HepG2 (cell line): ENCODE data around the gene ATP13A3. TPM values are rescaled to one million over a fixed set of nuclear protein-coding genes. Genes with fewer than 3 reads are reported as not detected.

ENCODE experiments used
- ARNTL ChIP-seq: sonication (generic); formaldehyde crosslinking; IDR thresholded peaks from 2 replicates; pipeline ENCODE4 v1.4.0; 2020; ENCODE audit warnings: mild to moderate bottlenecking, missing genetic modification reagents
- CCDC6 ChIP-seq: sonication (generic); formaldehyde crosslinking; IDR thresholded peaks from 2 replicates; pipeline ENCODE4 v1.8.1; 2022; ENCODE audit warnings: mild to moderate bottlenecking, missing genetic modification reagents, moderate library complexity
- GABPB1 ChIP-seq: IDR thresholded peaks from 2 replicates; pipeline ENCODE4 v1.6.1; 2016; ENCODE audit warnings: mild to moderate bottlenecking, missing genetic modification reagents, moderate library complexity, missing compliant biosample characterization
- HDAC1 ChIP-seq: sonication (generic); formaldehyde crosslinking; IDR thresholded peaks from 2 replicates; pipeline ENCODE4 v1.5.1; 2020; ENCODE audit warnings: mild to moderate bottlenecking, missing genetic modification reagents
- MEF2D ChIP-seq: sonication (generic); formaldehyde crosslinking; IDR thresholded peaks from 2 replicates; pipeline ENCODE4 v1.5.1; 2020; ENCODE audit warnings: mild to moderate bottlenecking, missing genetic modification reagents
- RAD51 ChIP-seq: fragments of 450-650 bp; IDR thresholded peaks from 2 replicates; pipeline ENCODE4 v1.6.1; 2016; ENCODE audit warnings: borderline replicate concordance
- RCOR2 ChIP-seq: IDR thresholded peaks from 2 replicates; pipeline ENCODE4 v1.6.1; 2016; ENCODE audit warnings: missing biosample characterization, missing genetic modification reagents
- RELA ChIP-seq: sonication (generic); formaldehyde crosslinking; IDR thresholded peaks from 2 replicates; pipeline ENCODE4 v1.4.0; 2020; ENCODE audit warnings: missing genetic modification reagents
- SALL2 ChIP-seq: sonication (generic); formaldehyde crosslinking; IDR thresholded peaks from 2 replicates; pipeline ENCODE4 v1.8.1; 2023; ENCODE audit warnings: mild to moderate bottlenecking, missing genetic modification reagents, inconsistent platforms
- SAP130 ChIP-seq: IDR thresholded peaks from 2 replicates; pipeline ENCODE4 v1.6.1; 2016; ENCODE audit warnings: low read depth
- SIN3A ChIP-seq: IDR thresholded peaks from 2 replicates; pipeline ENCODE4 v1.6.1; 2011; ENCODE audit warnings: low read depth, mild to moderate bottlenecking, control low read depth, low read length, borderline replicate concordance
- ZFX ChIP-seq: sonication (generic); formaldehyde crosslinking; IDR thresholded peaks from 2 replicates; pipeline ENCODE4 v1.4.0; 2020; ENCODE audit warnings: mild to moderate bottlenecking, low read depth, missing genetic modification reagents, moderate library complexity
- ZNF547 ChIP-seq: sonication (generic); formaldehyde crosslinking; IDR thresholded peaks from 2 replicates; pipeline ENCODE4 v1.5.1; 2020; ENCODE audit warnings: mild to moderate bottlenecking, missing genetic modification reagents
- ZNF644 ChIP-seq: IDR thresholded peaks from 2 replicates; pipeline ENCODE4 v1.6.1; 2016; ENCODE audit warnings: low read depth
- ZNF792 ChIP-seq: IDR thresholded peaks from 2 replicates; pipeline ENCODE4 v1.6.1; 2016
- polyA plus RNA-seq, 8 experiments: library from polyadenylated mRNA; depleted of rRNA in 3 of 8; stranded (reverse) in 7 of 8; unstranded in 1 of 8; fragments of >200 nt; fragmentation: Illumina TruSeq in 4 of 8; extraction: Trizol in 4 of 8; gene quantifications; 2 replicates each; pipeline versions ENCODE4 v1.2.1 to v1.2.3, GENCODE V29; 2011 to 2016; ENCODE audit warnings: low read depth in 4 of 8, missing spikeins in 1 of 8, mixed read lengths in 1 of 8; ENCODE audit not compliant: insufficient read depth in 1 of 8
- total RNA-seq, 5 experiments: library from RNA; depleted of rRNA; stranded (reverse); fragments of >200 nt; fragmentation: Illumina TruSeq; extraction: Trizol; gene quantifications; 2 replicates each; pipeline ENCODE4 v1.2.3, GENCODE V29; 2016; ENCODE audit warnings: low read depth in 1 of 5
- TF ChIP-seq, protein P1 (sequence below): sonication (generic); formaldehyde crosslinking; IDR thresholded peaks from 2 replicates; pipeline ENCODE4 v1.4.0; 2020; ENCODE audit warnings: missing genetic modification reagents, borderline replicate concordance
- TF ChIP-seq, protein P2 (sequence below): sonication (generic); formaldehyde crosslinking; IDR thresholded peaks from 2 replicates; pipeline ENCODE4 v1.8.0; 2022; ENCODE audit warnings: missing genetic modification reagents, mild to moderate bottlenecking, moderate library complexity, borderline replicate concordance
- TF ChIP-seq, protein P3 (sequence below): IDR thresholded peaks from 2 replicates; pipeline ENCODE4 v1.6.1; 2012; ENCODE audit warnings: inconsistent platforms
- TF ChIP-seq, protein P4 (sequence below): sonication (generic); formaldehyde crosslinking; IDR thresholded peaks from 2 replicates; pipeline ENCODE4 v1.5.0; 2020; ENCODE audit warnings: missing genetic modification reagents
- TF ChIP-seq, protein P5 (sequence below): sonication (generic); formaldehyde crosslinking; IDR thresholded peaks from 2 replicates; pipeline ENCODE4 v1.8.0; 2022; ENCODE audit warnings: low read depth, missing genetic modification reagents
- TF ChIP-seq, protein P6 (sequence below): IDR thresholded peaks from 2 replicates; pipeline ENCODE4 v1.6.1; 2016; ENCODE audit warnings: missing genetic modification reagents, missing compliant biosample characterization
- TF ChIP-seq, protein P7 (sequence below): sonication (generic); formaldehyde crosslinking; IDR thresholded peaks from 2 replicates; pipeline ENCODE4 v1.5.1; 2020; ENCODE audit warnings: missing genetic modification reagents, mild to moderate bottlenecking, borderline replicate concordance

The ATP13A3 gene
- total and polyA plus RNA-seq, 2 of the 13 experiments (the other 11 are each of a cell fraction or from before 2014, with no cell fraction given), result 44.9 to 80.8 TPM

DNA sequence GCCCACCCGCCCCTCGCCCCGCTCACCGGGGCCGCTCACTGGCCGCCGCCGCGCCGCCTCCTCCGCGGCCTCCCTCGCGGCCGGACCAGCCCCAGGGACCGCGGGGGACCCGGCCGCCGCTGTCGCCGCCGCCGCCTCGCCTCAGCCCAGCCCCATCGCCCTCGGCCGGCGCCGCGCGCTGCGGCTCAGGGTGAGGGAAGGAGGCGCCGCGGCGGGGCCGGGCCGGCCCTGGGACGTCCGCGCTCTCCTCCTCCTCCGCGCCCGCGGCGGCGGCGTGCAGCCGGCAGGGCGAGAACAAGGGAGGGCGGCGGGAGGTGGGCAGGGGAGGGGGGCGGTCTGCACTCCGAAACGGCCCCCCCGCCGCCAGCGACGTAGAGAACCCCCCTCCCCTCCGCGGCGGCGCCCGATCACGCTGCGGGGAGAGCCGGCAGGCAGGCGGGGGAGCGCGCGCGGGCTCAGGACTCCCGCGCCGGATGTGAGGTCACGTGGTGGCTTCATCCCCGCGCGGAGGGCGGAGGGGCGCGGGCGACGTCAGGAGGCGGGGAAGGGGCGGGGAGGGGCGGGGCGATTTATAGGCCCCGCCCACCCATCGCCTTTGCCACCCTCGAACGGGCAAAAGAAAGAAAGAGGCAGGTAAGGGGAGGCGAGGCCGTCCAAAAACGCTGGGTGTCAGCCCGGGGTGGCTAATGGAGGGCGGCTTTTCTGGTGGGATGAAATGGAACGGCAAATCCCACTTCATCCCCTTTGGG, at the start of gene ATP13A3 (continued):
- TF ChIP-seq ZFX (CRISPR knock-in tag), result 0 out of 2 replicates have a peak, but pooled peaks have one; percentile 22
- TF ChIP-seq ARNTL (CRISPR knock-in tag), result no peak
- TF ChIP-seq SAP130 (CRISPR knock-in tag), result peak; percentile 83; the same call in 1 of the 2 replicates
- TF ChIP-seq RAD51, result peak; percentile 59; the same call in 1 of the 2 replicates
- peak; percentile 53 for TF ChIP-seq HDAC1 (CRISPR knock-in tag)
- TF ChIP-seq CCDC6 (CRISPR knock-in tag), result no peak
- TF ChIP-seq, protein P1, sequence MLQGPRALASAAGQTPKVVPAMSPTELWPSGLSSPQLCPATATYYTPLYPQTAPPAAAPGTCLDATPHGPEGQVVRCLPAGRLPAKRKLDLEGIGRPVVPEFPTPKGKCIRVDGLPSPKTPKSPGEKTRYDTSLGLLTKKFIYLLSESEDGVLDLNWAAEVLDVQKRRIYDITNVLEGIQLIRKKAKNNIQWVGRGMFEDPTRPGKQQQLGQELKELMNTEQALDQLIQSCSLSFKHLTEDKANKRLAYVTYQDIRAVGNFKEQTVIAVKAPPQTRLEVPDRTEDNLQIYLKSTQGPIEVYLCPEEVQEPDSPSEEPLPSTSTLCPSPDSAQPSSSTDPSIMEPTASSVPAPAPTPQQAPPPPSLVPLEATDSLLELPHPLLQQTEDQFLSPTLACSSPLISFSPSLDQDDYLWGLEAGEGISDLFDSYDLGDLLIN, result 0 out of 2 replicates have a peak, but pooled peaks have one; percentile 28
- no peak for TF ChIP-seq MEF2D (CRISPR knock-in tag)
- no peak for TF ChIP-seq RCOR2 (CRISPR knock-in tag)
- TF ChIP-seq, protein P2, sequence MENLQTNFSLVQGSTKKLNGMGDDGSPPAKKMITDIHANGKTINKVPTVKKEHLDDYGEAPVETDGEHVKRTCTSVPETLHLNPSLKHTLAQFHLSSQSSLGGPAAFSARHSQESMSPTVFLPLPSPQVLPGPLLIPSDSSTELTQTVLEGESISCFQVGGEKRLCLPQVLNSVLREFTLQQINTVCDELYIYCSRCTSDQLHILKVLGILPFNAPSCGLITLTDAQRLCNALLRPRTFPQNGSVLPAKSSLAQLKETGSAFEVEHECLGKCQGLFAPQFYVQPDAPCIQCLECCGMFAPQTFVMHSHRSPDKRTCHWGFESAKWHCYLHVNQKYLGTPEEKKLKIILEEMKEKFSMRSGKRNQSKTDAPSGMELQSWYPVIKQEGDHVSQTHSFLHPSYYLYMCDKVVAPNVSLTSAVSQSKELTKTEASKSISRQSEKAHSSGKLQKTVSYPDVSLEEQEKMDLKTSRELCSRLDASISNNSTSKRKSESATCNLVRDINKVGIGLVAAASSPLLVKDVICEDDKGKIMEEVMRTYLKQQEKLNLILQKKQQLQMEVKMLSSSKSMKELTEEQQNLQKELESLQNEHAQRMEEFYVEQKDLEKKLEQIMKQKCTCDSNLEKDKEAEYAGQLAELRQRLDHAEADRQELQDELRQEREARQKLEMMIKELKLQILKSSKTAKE (CRISPR knock-in tag), result peak; percentile 39; the same call in 1 of the 2 replicates
- TF ChIP-seq, protein P3, sequence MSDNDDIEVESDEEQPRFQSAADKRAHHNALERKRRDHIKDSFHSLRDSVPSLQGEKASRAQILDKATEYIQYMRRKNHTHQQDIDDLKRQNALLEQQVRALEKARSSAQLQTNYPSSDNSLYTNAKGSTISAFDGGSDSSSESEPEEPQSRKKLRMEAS, result peak; percentile 90
- peak; percentile 40; the same call in 1 of the 2 replicates for TF ChIP-seq SIN3A
- TF ChIP-seq ZNF792 (CRISPR knock-in tag), result 0 out of 2 replicates have a peak, but pooled peaks have one; percentile 50
- no peak for TF ChIP-seq ZNF547 (CRISPR knock-in tag)
- 0 out of 2 replicates have a peak, but pooled peaks have one; percentile 31 for TF ChIP-seq SALL2 (CRISPR knock-in tag)
- TF ChIP-seq, protein P4, sequence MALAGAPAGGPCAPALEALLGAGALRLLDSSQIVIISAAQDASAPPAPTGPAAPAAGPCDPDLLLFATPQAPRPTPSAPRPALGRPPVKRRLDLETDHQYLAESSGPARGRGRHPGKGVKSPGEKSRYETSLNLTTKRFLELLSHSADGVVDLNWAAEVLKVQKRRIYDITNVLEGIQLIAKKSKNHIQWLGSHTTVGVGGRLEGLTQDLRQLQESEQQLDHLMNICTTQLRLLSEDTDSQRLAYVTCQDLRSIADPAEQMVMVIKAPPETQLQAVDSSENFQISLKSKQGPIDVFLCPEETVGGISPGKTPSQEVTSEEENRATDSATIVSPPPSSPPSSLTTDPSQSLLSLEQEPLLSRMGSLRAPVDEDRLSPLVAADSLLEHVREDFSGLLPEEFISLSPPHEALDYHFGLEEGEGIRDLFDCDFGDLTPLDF (CRISPR knock-in tag), result no peak
- TF ChIP-seq, protein P5, sequence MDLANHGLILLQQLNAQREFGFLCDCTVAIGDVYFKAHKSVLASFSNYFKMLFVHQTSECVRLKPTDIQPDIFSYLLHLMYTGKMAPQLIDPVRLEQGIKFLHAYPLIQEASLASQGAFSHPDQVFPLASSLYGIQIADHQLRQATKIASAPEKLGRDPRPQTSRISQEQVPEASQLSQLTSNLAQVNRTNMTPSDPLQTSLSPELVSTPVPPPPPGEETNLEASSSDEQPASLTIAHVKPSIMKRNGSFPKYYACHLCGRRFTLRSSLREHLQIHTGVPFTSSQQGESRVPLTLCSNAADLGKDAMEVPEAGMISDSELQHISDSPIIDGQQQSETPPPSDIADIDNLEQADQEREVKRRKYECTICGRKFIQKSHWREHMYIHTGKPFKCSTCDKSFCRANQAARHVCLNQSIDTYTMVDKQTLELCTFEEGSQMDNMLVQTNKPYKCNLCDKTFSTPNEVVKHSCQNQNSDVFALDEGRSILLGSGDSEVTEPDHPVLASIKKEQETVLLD (CRISPR knock-in tag), result peak; percentile 69; the same call in 1 of the 2 replicates
- TF ChIP-seq, protein P6, sequence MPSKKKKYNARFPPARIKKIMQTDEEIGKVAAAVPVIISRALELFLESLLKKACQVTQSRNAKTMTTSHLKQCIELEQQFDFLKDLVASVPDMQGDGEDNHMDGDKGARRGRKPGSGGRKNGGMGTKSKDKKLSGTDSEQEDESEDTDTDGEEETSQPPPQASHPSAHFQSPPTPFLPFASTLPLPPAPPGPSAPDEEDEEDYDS (CRISPR knock-in tag), result peak; percentile 53
- TF ChIP-seq ZNF644 (CRISPR knock-in tag), result no peak
- TF ChIP-seq GABPB1 (CRISPR knock-in tag), result peak; percentile 90
- TF ChIP-seq, protein P7, sequence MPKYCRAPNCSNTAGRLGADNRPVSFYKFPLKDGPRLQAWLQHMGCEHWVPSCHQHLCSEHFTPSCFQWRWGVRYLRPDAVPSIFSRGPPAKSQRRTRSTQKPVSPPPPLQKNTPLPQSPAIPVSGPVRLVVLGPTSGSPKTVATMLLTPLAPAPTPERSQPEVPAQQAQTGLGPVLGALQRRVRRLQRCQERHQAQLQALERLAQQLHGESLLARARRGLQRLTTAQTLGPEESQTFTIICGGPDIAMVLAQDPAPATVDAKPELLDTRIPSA (CRISPR knock-in tag), result no peak
- no peak for TF ChIP-seq RELA (CRISPR knock-in tag)
